HG03196 (cell line): Measurements from ENCODE around the gene SLC2A1.

ENCODE experiments used
- ATAC-seq: cut with Tn5 transposase; IDR thresholded peaks from one replicate; pipeline ENCODE4 v1.9.1; 2021; ENCODE audit not compliant: unreplicated experiment

Gene SLC2A1

GRCh38 chr1:42960566-42961311 is 2.1 kb upstream of the SLC2A1 start:
- ATAC-seq, result no peak

DNA sequence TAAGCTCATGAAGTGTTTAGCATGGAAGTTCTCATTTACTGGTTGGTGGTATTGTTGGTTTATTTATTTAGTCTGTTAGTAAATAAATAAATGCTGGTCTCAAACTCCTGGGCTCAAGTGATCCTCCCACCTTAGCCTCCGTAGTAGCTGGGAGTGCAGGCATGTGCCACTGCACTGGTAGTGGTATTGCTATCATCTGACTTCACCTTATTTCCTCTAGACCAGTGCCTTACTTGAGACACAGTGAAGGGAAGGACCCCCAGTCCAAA is 1.4 kb upstream of the SLC2A1 start:
- no peak for ATAC-seq

- ATAC-seq, result peak; percentile 39
Measured at GRCh38 chr1:42957880-42958487, 684 bp downstream of the SLC2A1 start.

- ATAC-seq, result no peak
Measured at GRCh38 chr1:42957229-42957879, 1.3 kb downstream of the SLC2A1 start.

- no peak for ATAC-seq
Measured at GRCh38 chr1:42956739-42957138, 1.9 kb downstream of the SLC2A1 start.

DNA sequence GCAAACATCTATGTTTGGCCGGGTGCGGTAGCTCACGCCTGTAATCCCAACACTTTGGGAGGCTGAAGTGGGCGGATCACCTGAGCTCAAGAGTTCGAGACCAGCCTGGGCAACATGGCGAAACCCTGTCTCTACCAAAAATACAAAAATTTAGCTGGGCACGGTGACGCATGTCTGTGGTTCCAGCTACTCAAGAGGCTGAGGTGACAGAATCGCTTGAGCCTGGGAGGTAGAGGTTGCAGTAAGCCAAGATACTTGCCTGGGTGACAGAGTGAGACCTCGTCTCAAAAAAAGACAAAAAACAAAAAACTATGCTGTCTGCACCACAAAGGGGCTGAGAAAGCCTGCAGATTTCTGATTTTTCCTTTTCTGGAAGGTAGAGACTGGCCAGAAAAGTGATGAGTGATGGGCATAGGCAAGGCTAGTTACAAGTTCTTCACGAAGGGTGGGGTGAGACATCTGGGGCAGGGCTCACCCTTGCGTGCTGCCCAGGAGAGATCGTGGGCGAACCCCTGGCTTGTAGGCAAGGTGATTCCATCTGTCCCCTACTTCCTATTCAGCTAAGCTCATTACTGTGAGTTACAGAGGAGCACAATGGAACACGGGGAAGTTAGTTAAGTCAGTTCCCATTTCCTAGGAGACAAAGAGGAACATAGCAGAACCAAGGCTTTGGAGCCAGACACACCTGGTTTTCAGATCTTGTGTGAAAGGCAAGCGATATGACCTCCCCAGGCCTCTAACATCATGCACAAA is 3.2 kb downstream of the SLC2A1 start:
- no peak for ATAC-seq

DNA sequence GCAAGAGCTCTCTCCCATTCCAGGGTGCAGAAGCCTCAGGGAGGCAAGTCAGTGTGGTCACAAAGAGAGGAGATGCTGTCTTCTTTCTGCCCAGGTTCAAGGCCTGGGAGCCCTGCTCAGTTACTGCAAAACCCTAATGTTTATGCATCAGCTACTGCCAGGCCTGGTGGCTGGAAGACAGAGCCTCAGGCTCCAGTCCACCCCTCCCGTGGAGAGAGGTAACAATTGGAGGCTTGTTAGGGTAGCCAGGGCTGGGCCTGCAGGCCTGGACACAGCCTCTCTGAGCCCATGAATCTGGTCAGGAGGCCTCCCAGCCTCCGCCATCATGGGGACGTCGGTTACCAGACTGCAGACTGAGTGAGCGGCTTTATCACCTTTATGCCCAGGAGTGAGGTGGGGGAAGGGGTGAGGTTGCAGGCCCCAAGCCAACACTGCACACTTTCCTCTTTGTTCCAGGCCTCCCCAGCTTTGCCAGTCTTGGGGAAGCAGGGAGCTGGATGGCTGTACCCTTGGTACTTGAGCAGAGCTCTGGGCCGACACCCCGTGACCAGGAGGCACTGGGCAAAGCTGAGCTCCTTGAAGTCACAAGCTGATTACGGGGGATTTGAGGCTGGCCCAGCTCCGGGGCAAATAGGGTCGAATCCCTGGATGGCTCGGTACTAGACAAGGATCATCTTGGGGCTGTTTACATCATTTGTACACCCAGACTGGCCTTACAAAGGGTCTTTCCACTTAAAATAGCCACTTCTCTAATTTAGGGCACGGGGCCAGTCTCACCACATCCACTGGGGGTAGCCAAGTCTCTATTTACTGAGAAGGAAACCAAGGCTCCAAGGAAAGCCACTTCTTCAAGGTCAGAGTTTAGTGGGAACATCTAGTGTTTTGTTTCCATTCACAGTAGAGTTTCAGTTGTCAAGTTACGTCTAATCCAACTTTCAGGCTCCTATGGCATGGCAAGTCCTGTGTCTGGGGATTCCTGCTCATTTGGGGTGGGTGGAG is 5.2 kb downstream of the SLC2A1 start:
- no peak for ATAC-seq

DNA sequence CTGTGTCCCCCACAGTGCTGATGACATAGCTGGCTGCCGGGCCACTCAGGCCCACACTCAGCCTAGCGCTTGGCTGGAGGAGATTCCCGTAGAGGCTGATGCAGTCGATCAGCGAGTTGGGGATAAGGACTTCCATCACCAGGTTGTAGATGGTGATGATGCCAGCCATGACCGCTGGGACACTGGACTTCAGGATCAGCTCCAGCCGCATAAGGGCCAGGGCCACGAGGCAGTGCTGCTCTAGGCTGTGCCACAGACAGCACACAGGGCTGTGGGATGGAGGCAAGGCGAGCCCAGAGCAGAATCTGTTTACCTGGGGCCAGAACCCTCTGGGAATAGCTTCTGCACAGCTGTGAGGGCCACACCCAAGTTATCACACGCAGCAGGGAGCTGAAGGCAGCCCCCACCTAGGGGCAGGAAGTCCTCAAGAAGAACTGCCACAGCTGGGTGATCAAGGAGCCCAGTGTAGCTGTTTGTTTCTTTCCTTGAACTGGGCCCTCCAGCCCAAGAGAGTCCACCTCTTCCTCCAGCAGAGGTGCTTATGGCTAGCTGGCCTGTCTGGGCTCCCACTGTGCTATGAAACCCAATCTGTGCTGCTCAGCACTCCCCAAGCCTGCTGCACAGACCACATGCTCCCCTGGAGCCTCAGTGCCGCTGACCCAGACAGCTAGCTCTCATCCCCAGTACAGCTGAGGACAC is 6.2 kb downstream of the SLC2A1 start:
- ATAC-seq, result peak; percentile 51

DNA sequence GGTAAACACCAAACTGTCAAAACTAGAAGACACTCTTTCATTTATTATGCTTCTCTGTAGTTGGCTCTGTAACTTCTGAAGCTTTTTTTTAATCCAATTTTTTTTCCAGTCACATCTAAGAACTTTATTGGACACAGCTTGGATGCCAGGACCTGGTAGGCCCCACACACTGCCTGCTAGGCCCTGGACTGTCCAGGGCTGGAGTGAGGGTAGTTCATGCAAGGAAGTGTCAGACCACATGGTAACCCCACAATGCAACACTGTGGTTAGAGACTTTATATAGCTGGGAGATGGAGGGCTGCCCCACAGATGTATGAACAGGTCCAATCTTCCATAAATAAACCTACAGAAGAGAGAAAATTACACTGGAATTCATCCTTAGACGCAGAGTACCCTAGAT is 7.1 kb downstream of the SLC2A1 start:
- no peak for ATAC-seq

DNA sequence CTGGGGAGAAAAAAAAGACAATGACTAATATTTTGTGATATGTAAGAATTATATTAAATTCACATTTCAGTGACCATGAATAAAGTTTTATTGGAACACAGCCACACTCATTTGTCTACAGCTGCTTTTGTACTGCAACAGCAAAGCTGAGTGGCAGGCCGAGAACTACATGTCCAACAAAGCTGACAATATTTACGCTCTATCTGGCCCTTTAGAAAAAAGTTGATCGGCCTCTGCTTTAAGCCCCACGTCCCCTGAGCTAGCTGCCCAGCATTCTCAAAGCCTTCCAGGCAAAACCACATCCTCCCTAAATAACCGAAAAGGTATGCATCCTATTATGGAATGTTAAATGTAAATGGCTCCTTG is 8.6 kb downstream of the SLC2A1 start:
- no peak for ATAC-seq

- ATAC-seq, result no peak
Measured at GRCh38 chr1:42949312-42950115, 9.2 kb downstream of the SLC2A1 start.

DNA sequence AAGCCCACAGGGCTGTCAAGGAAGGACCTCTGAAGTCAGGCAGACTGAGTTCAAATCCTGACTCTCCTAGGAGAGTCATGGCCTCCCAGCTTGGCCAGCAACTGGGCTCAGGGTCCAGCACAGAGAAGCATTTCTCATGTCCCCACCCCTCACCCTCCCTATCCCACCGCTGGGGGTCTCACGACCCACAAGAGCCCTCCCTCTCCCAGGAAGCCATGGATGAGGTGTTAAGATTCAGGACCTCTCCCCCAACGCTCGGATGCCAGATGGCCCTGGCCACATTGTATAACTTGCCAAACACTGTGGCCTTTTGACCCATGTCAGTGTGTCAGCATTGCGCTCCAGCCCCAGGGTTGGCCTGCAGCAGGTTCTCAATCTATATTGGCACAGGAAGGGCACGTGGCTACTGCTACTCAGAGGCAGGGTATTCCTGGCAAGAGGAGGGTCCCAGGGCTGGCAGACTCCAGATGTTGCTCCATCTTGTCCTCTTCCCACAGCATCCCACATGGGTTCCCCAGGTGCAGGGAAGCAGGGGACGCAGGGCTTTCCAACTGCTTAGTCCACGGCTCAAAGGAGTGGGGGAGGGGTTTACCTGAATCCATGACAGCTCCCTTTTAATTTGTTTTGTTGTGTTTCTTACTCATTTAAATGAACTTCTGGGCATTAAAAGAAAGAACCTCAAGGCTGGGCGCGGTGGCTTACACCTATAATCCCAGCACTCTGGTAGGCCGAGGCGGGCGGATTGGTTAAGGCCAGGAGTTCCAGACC is 10.5 kb downstream of the SLC2A1 start:
- no peak for ATAC-seq

- ATAC-seq, result no peak
Measured at GRCh38 chr1:42947117-42947516, 11.6 kb downstream of the SLC2A1 start.

DNA sequence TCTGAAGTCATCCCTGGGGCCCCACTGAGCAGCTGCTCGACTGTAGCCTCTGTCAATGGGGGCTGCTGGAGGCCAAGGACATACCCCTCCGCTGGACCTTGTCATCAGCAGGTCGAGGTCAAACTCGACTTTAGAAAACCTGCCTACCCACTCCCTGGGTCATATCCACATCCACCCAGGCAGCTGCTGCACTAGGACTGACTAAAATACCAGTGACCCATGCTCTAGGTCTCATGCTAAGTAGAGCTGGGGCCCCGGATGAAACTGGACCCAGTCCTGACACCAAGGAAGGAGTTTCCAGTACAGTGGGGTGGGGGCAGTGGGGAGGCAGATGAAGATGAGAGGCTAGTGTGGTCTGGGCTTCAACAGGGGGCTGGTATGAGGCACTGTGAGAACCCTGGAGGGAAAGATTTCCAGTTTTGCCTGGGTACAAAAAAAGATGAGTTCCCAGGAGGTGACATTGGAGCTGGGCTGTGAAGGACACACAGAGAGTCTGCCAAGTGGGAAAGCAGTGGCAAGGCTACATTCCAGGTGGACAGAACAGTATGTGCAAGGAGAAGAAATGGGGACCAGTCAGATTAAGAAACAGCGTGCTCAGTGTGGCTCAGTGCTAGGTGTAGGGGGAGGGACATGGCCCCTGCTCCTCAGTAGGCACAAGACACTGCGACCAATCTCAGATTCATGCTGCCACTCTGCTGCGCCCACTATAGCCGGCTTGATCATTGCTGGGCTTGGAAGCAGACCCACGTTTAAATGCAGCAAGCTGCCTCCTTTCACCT is 12.4 kb downstream of the SLC2A1 start:
- ATAC-seq, result no peak

DNA sequence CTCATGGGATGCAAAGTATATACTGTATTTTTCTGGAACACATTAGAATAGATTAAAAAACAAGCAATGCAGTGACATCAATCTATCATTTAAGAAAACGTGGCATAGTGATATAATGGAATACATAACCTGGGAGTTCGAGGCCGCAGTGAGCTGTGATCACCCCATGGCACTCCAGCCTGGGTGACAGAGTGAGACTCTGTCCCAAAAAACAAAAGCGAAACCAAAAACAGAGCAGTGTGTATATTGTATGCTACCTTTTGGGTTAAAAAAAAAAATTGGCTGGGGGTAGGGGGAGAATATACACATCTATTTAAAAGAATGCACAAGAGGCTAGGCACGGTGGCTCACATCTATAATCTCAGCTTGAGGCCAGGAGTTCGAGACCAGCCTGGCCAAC is 13.5 kb downstream of the SLC2A1 start:
- no peak for ATAC-seq

GRCh38 chr1:42944246-42944928 is 14.3 kb downstream of the SLC2A1 start:
- ATAC-seq, result no peak

GRCh38 chr1:42943728-42944127 is 14.9 kb downstream of the SLC2A1 start:
- no peak for ATAC-seq
